Stimulated activated CD8-positive, alpha-beta memory T cell treated with anti-CD3 and anti-CD28 coated beads, Interleukin-12 subunit alpha, Interleukin-12 subunit beta, amount 100 ng/mL, for 1 hour (primary cell): ENCODE measurements around the gene PARVA.

Source experiments
- DNase-seq: peaks from one replicate; pipeline ENCODE4 v3.0.0-alpha.2; 2020; ENCODE audit warnings: low read depth

The PARVA gene

GRCh38 chr11:12430954-12431595 is 53.7 kb downstream of the PARVA start:
- no peak for DNase-seq

GRCh38 chr11:12432507-12432906 is 55.1 kb downstream of the PARVA start:
- DNase-seq = no peak

- DNase-seq = no peak
These were observed 55.8 kb downstream of the PARVA start for GRCh38 chr11:12433121-12433520.

GRCh38 chr11:12433571-12434324 is 56.4 kb downstream of the PARVA start:
- no peak for DNase-seq

GRCh38 chr11:12434325-12434654 is 56.9 kb downstream of the PARVA start:
- DNase-seq = no peak

- DNase-seq = no peak
These were observed 57.9 kb downstream of the PARVA start for GRCh38 chr11:12435264-12435663.

- no peak for DNase-seq
These were observed 58.9 kb downstream of the PARVA start for GRCh38 chr11:12436266-12436665.

- no peak for DNase-seq
These were observed 60.9 kb downstream of the PARVA start for GRCh38 chr11:12438291-12438690.

- DNase-seq = no peak
These were observed 62.2 kb downstream of the PARVA start for GRCh38 chr11:12439615-12440014.

- no peak for DNase-seq
These were observed 63.2 kb downstream of the PARVA start for GRCh38 chr11:12440565-12440964.

- no peak for DNase-seq
These were observed 64.0 kb downstream of the PARVA start for GRCh38 chr11:12441231-12441861.

- DNase-seq = no peak
These were observed 67.2 kb downstream of the PARVA start for GRCh38 chr11:12444601-12445000.

GRCh38 chr11:12445001-12445400 is 67.6 kb downstream of the PARVA start:
- no peak for DNase-seq

GRCh38 chr11:12446863-12447262 is 69.5 kb downstream of the PARVA start:
- no peak for DNase-seq

GRCh38 chr11:12448131-12448939 is 71.0 kb downstream of the PARVA start:
- DNase-seq = no peak

- DNase-seq = no peak
These were observed 72.8 kb downstream of the PARVA start for GRCh38 chr11:12449961-12450715.

GRCh38 chr11:12451179-12451814 is 73.9 kb downstream of the PARVA start:
- no peak for DNase-seq

- DNase-seq = no peak
These were observed 75.9 kb downstream of the PARVA start for GRCh38 chr11:12453243-12453642.

- DNase-seq = no peak
These were observed 77.4 kb downstream of the PARVA start for GRCh38 chr11:12454782-12455181.

GRCh38 chr11:12455938-12456337 is 78.6 kb downstream of the PARVA start:
- DNase-seq = no peak
